Progenitor cell of endocrine pancreas (in vitro differentiated cells): ENCODE data around the gene GATAD2B. TPM values are rescaled to one million over a fixed set of nuclear protein-coding genes. Genes with fewer than 3 reads are reported as not detected.
A peak's percentile ranks its signal among the peaks of the same experiment; 100 is the strongest.

Experiments
- DNase-seq: peaks from one replicate; pipeline ENCODE4 v3.0.0; 2021; ENCODE audit warnings: low spot score; ENCODE audit not compliant: unreplicated experiment
- H3K27ac Mint-ChIP-seq: 2 replicates; pipeline ENCODE4 v1.8.0; 2021; ENCODE audit warnings: mild to moderate bottlenecking, moderate library complexity, mixed read lengths
- H3K27me3 Mint-ChIP-seq: 2 replicates; pipeline ENCODE4 v1.8.0; 2021; ENCODE audit warnings: mixed read lengths
- H3K36me3 Mint-ChIP-seq: 2 replicates; pipeline ENCODE4 v1.8.0; 2022; ENCODE audit warnings: mixed read lengths; ENCODE audit not compliant: insufficient read depth
- H3K4me1 Mint-ChIP-seq: 2 replicates; pipeline ENCODE4 v1.8.0; 2021; ENCODE audit warnings: low read depth, mixed read lengths
- H3K4me3 Mint-ChIP-seq: 2 replicates; pipeline ENCODE4 v1.8.0; 2021; ENCODE audit warnings: low read depth, mild to moderate bottlenecking, moderate library complexity, mixed read lengths
- H3K9me3 Mint-ChIP-seq: 2 replicates; pipeline ENCODE4 v1.8.0; 2021; ENCODE audit warnings: low read depth, mixed read lengths
- CTCF ChIP-seq: fragments of 200-600 bp; sonication (generic); IDR thresholded peaks from one replicate; pipeline ENCODE4 v1.5.0; 2021; ENCODE audit warnings: antibody characterized with exemption, mild to moderate bottlenecking; ENCODE audit not compliant: unreplicated experiment
- total RNA-seq: library from RNA; stranded (reverse); gene quantifications from 2 replicates; pipeline ENCODE4 v1.2.1, GENCODE V29; 2021

GATAD2B gene
- total RNA-seq, 1 donor from 2014 or later, result 52.6 TPM

- H3K36me3 Mint-ChIP-seq, result peaks cover 4% of the 10 kb centered on the region
- no peak for DNase-seq
- H3K4me1 Mint-ChIP-seq, result no peaks in the 10 kb centered on the region
- H3K9me3 Mint-ChIP-seq, result no peaks in the 10 kb centered on the region
- TF ChIP-seq CTCF, result no peak
- no peak overlapping the region for H3K27ac Mint-ChIP-seq
- H3K27me3 Mint-ChIP-seq, result no peaks in the 10 kb centered on the region
- H3K4me3 Mint-ChIP-seq, result no peak overlapping the region
Measured at GRCh38 chr1:153801786-153802697, 120.7 kb downstream of the GATAD2B start.

- no peak for DNase-seq
- H3K27me3 Mint-ChIP-seq, result no peaks in the 10 kb centered on the region
- H3K4me3 Mint-ChIP-seq, result no peak overlapping the region
- peaks cover 3% of the 10 kb centered on the region for H3K36me3 Mint-ChIP-seq
- no peaks in the 10 kb centered on the region for H3K4me1 Mint-ChIP-seq
- H3K9me3 Mint-ChIP-seq, result no peaks in the 10 kb centered on the region
- no peak for TF ChIP-seq CTCF
- H3K27ac Mint-ChIP-seq, result peak overlapping the region; percentile 37
Measured at GRCh38 chr1:153801028-153801625, 121.6 kb downstream of the GATAD2B start.

- no peak for TF ChIP-seq CTCF
- no peaks in the 10 kb centered on the region for H3K9me3 Mint-ChIP-seq
- no peak overlapping the region for H3K4me3 Mint-ChIP-seq
- peak overlapping the region; percentile 37 for H3K27ac Mint-ChIP-seq
- H3K4me1 Mint-ChIP-seq, result no peaks in the 10 kb centered on the region
- H3K36me3 Mint-ChIP-seq, result peaks cover 3% of the 10 kb centered on the region
- no peak for DNase-seq
- H3K27me3 Mint-ChIP-seq, result no peaks in the 10 kb centered on the region
Measured at GRCh38 chr1:153800516-153800915, 122.3 kb downstream of the GATAD2B start.

- Mint-ChIP-seq H3K4me1 (peaks cover 3% of the 10 kb centered on the region), H3K27me3 (no peaks in the 10 kb centered on the region), H3K36me3 (peaks cover 3% of the 10 kb centered on the region), H3K9me3 (no peaks in the 10 kb centered on the region), H3K27ac (no peak overlapping the region), H3K4me3 (no peak overlapping the region)
- DNase-seq, result no peak
- no peak for TF ChIP-seq CTCF
Measured at GRCh38 chr1:153799566-153800465, 123.0 kb downstream of the GATAD2B start.

- Mint-ChIP-seq H3K27me3 (no peaks in the 10 kb centered on the region), H3K4me3 (no peak overlapping the region), H3K27ac (no peak overlapping the region), H3K9me3 (no peaks in the 10 kb centered on the region), H3K4me1 (peaks cover 9% of the 10 kb centered on the region), H3K36me3 (peaks cover 3% of the 10 kb centered on the region)
- no peak for DNase-seq
- TF ChIP-seq CTCF, result no peak
Measured at GRCh38 chr1:153799016-153799415, 123.8 kb downstream of the GATAD2B start.
